ENCODE results near the gene PPARG.
"Not testable (repeated sequence)": the region's sequence is repeated elsewhere in the genome, so short reads cannot be mapped to it uniquely, and the experiment has no call there.

Gene PPARG

DNA sequence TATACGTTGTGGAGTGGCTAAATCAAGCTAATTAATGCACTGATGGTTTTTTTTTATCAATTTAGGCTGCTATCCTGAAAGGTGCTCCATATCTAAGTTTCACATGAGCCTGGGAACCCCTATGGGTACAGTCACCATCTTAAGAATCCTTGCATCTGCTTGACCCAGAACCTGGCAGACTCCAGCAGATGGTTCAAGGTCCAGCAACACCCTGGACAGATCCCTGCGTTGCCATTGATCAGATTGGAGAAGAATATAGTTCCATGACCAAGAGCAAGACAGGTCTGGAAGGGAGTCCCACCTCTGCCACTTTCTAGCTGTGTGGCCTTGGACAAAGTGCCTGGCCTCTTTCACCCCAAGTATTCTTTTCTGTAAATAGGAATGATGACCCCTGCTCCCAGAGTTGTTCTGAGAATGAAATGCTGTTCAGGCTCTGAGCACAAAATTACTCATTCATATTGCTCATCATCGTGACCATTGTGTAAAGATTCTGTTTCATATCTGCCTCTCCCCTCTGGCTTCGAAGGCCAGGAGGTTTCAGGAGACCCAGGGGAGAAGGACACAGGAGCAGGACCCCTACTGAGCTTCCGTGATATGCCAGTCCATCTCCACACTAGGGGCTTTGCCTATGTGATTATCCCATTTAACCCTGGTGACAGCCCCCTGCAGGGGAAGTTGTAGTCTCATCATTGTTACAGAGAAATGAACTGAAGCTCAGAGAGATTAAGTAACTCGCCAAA is 165.4 kb downstream of the PPARG start:
- in situ Hi-C loops (cut with HindIII; ENCODE audit: low sequenced_read_pairs), result no loop called here

DNA sequence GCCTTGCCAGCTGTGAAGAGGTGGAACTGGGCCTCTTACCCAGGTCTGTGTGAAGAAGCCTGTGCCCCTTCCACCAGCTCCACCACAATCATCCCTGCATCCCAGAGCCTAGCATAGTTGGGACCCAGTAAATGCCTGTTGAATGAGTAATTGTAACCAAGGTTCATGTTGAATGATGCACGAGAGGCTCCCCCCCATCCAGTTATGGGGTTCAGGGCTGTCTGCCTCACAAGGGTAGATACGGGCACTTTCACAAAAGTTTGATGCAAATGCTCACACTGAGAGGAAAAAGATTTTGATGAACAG is 165.9 kb downstream of the PPARG start:
- in situ Hi-C loops (cut with HindIII; ENCODE audit: low sequenced_read_pairs), result loop anchor here (5.0 kb wide), 1 partner anchor 102 kb away; no protein-coding TSS in a partner anchor

DNA sequence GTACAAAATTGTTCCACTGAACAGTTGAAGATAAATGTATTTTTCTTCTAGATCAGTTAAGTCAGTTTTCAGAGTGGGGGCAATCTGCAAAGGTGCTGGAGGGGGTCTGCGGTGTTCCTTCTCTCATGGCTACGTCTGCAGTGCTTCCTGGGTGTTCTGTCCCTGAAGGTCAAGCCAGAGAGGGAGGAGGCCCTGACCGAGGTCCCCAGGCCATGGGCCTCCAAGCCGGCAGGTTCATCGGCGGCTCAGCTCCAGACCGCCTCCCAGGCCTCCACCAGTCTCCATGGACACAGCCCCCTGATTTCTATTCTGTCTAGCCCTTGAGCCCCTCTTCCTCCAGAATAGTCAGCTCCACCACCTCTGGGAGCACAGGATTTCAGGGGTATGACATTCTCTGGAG is 166.9 kb downstream of the PPARG start:
- in situ Hi-C loops (cut with HindIII; ENCODE audit: low sequenced_read_pairs), result loop anchor here (5.0 kb wide), 1 partner anchor 103 kb away; no protein-coding TSS in a partner anchor

DNA sequence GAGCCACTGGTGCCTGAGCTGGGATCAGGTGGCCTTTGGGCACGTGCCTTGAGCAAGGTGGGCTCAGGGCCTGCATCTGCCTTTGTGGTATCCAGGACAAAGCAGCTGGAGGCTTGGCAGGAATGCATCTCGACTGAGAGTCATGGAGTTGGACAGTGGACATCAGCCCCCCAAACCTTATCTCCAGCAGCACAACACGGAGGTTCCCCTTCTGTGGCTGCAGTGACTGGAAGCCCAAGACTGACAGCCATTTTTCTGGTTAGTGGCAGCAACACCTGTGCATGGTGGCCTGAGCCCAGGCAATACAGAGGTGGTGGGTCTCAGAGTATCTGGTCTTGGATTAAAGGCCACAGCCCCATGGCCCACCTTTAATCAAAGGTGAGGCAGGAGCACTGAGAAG is 167.6 kb downstream of the PPARG start:
- in situ Hi-C loops (cut with HindIII; ENCODE audit: low sequenced_read_pairs), result loop anchor here (5.0 kb wide), 1 partner anchor 104 kb away; no protein-coding TSS in a partner anchor

DNA sequence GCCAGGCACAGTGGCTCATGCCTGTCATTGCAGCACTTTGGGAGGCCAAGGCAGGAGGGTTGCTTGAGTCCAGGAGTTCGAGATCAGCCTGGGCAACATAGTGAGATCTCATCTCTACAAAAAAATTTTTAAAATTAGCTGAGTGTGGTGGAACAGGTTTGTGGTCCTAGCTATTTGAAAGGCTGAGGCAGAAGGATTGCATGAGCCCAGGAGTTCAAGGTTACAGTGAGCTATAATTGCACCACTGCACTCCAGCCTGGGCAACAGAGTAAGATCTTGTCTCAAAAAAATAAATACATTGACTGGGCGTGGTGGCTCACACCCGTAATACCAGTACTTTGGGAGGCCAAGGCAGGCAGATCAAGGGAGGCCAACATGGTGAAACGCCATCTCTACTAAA is 168.5 kb downstream of the PPARG start:
- in situ Hi-C loops (cut with HindIII; ENCODE audit: low sequenced_read_pairs), result loop anchor here (5.0 kb wide), 1 partner anchor 105 kb away; no protein-coding TSS in a partner anchor

DNA sequence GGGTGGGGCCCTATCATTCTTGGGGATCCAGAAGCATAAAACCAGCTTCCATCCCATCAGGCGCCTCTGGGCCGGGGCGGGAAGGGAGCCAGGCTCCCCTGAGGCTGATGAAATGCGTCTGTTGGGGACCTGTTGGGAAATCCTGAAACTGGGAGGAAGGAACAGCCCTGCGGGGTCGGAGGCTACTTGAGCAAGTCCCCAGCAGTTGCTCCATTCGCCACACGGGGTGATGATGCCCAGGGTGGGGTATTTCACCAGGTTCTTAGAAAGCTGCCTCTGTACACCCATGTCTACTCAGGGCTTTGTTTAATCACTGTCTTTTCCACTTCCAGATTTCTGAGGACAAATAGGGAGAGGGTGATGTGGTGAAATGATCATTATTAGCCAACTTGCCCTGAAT is 170.0 kb downstream of the PPARG start:
- in situ Hi-C loops (cut with HindIII; ENCODE audit: low sequenced_read_pairs), result loop anchor here (5.0 kb wide), 1 partner anchor 107 kb away; no protein-coding TSS in a partner anchor

DNA sequence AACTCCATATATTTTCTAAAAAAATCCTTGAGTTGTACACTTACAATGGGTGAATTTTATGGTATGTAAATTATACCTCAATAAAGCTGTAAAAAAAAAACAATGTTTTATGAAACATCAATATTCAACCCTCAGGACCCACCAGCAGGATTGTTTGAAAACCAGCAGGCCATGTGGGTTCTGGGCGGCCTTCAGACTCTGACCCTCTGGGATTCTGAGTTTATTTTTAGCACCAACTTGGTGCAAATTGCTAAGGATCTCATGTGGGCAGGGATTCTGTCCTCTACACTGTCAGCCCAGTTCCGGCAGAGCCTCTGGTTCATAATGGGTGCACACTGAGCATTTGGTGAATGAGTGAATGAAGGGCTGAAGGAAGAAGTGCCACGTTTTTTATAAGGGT is 171.3 kb downstream of the PPARG start:
- in situ Hi-C loops (cut with HindIII; ENCODE audit: low sequenced_read_pairs), result no loop called here

DNA sequence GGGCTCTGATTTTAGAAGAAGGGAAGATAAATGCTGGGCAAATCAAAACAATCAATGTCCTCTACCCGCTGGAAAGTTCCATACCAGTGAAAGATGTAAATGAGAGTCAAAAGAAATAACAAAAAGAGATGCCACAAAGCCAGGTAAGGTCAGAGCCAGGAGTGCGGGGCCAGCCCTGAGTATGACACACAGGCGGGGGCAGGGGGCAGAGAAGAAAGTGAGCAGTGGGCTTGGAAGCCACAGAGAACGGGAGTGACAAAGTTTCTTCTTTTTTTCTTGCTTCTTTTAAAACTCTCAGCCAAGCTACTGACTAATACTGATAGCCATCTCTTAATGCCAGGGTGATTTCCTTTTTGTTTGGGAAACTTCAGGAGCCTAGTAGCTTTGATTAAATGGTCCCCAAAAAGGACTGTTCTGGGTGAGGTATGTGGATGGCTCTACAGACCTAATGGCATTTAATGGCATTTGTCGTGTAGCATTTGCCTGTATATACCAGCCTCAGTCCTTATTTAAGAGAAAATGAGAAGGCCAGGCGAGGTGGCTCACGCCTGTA is 172.3 kb downstream of the PPARG start:
- in situ Hi-C loops (cut with HindIII; ENCODE audit: low sequenced_read_pairs), result no loop called here

DNA sequence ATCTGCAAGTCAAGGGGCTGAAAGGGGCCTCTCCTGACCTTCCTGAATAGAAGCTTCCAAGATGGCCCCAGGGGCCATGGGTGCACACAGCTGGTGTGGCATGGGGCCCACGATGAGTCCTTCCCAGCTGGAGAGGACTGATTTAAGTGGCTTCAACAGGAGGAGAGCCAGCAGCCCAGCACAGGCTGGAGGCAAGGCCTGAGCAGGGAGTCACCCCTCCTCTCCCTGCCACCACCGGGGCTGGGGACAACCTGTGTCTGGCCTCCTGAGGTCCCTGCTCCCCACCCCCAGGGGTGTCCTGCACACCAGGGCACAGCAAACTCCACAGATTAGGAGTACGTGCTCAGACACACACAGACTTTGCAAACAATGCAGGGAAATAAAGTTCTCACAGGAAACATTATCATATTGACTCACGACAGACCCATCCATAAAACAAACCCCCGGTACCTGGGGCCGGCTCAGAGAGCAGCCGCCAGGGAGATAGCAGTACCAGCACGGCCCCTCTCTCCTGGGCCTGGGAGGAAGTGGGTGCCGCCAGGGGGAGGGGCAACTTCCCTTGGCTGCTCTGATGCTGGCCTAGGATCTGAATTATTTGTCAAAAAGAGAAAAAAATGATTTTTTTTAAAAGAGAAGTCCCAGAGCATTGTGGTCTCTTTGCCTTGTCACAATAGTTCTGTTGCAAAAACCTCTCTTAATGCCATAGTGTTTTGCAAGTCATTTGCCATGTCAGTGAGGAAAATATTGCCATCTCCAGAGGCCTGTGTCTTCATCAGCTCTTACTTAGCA is 173.5 kb downstream of the PPARG start:
- in situ Hi-C loops (cut with HindIII; ENCODE audit: low sequenced_read_pairs), result no loop called here

DNA sequence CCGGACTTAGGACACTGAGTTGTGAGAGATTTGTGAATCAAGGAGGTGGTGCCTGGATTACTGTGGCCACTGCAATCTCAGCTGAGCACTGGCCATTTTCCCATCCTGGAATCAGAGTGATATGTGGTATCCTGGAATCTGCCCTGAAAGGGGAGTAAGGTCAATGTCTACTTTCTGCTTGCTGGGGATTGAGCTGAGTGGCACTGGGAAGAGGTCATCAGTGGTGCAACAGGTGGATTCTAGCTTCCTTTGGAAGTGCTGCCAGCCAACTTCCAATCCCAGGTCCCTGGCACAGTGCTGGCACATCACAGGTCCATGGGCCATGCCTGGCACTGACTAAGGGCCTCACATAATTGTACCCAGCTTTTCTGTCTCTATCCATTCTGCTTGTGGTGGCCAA is 174.8 kb downstream of the PPARG start:
- in situ Hi-C loops (cut with HindIII; ENCODE audit: low sequenced_read_pairs), result no loop called here

DNA sequence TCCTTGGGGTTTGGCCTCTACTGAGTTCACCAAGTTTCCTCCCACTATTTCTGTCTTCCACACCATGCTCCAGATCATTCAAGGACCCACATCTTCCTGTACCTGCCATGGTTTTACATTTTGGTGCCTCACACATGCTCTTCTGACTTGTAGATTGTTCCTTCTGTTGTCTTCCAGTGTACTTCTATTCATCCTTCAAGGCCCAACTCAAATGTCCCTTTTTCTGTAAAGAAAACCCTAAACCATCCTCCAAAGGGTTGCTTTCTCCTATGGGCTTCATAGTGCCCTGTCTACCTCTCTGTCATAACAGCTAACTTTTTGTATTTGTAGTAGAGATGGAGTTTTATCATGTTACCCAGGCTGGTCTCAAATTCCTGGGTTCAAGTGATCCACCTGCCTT is 175.3 kb downstream of the PPARG start:
- in situ Hi-C loops (cut with HindIII; ENCODE audit: low sequenced_read_pairs), result no loop called here

DNA sequence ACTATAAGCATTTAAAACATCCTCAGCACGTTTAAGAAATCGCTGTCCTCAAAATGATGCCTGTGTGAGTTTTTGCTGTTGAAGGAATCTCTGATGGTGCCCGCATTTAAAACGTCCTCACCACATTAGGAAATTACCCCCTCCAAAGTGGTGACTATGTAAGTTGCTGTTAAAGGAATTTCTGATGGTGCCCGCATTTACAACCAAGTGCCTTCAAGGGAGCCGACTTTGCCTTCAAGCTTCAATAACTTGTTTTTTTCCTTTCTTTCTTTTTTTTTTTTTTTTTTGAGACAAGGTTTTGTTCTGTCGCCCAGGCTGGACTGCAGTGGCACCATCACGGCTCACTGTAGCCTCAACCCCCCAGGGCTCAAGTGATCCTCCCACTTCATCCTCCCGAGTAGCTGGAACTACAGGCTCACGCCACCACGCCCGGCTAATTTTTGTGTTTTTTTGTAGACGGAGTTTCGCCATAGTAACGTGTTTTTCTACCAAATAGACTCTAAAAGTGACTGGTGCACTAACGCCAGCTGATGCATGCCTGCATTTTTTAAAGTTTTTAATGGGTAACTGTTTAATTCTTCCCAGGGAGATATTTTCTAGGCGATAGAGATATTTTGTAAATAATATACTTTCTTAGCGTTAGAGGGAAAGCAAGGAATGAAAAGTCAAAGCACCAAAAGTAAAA is 176.4 kb downstream of the PPARG start:
- in situ Hi-C loops (cut with HindIII; ENCODE audit: low sequenced_read_pairs), result no loop called here

DNA sequence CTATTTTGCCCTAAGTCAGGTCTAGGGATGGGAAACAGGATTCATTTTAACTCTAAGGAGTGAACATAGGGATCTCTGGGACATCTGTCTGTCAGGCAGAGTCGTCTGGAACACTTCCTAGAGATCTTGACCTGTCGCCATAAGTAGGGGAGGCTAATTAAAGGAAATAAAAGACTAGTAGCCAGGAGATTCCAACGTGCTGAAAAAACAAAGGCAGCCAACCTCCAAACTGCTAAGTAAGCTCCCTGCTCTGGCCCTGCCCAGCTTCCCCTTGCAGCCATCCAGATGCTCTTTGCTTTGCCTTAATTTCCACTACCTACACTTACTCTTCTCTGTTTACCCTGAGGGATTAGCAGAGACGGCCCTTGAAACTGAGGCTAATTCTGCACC is 177.0 kb downstream of the PPARG start:
- in situ Hi-C loops (cut with HindIII; ENCODE audit: low sequenced_read_pairs), result no loop called here

DNA sequence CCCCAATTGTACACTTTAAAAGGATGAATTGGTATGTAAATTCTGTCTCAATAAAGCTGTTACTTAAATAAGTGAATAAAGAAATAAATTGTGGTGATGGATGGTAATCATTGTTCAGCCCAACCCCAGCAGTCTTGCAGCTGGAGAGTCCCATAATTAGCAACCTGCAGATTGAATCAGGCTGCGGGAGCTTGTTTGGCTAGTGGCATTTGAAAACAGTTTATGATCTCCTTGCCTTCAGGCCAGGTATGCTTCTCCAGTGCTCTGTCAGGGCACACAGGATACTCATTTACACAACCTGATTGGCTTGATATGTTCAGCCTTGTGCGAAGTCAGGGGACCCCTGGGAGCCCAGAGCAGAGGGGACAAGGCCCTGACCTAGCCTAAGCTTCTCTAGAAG is 178.9 kb downstream of the PPARG start:
- in situ Hi-C loops (cut with HindIII; ENCODE audit: low sequenced_read_pairs), result no loop called here

DNA sequence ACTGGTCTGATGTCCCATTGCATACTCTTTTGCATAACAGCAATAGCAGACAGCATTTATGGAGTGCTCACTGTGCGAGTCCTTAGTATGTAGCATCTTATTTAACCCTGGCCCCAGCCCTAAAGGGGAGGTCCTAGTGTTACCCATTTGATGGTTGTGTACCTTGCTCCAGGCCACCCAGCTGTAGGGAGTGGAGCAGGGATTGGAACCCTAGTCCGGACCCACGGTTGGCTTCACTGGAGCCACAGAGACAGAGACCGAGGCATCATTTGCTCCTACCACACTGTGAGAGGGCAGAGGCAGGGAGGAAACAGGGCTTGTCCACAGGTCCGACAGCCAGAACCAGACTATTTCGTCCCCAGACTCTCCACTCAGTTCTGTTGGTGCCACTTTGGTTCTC is 179.4 kb downstream of the PPARG start:
- in situ Hi-C loops (cut with HindIII; ENCODE audit: low sequenced_read_pairs), result no loop called here

DNA sequence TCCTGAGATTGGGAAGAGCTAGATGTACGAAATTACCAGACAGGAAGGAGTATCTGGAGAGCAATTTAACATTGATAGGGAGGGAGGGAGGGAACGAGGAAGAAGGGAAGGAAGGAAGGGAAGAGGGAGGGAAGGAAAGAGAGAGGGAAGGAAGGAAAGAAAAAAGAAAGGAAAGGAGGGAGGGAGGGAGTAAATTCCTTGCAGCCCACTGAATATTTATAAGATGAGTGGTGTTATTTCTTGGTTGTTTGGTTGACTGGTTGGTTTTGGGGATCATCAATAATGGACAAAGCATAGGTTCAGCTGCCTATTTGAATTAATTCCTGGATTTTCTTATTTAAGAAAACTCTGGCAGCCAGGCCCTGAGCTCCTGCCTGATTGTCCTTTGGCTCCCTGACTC is 179.9 kb downstream of the PPARG start:
- in situ Hi-C loops (cut with HindIII; ENCODE audit: low sequenced_read_pairs), result no loop called here

DNA sequence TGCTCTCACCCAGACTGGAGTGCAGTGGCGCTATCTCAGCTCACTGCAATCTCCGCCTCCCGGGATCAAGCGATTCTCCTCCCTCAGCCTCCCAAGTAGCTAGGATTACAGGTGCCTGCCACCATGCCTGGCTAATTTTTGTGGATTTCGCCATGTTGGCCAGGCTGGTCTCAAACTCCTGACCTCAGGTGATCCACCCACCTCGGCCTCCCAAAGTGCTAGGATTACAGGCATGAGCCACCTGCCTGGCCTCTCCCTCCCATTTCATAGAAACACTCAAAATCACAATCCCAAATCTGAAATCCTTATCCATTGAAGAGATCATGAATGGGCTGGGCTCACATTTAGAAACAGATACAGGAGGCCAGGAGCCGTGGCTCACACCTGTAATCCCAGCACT is 180.4 kb downstream of the PPARG start:
- in situ Hi-C loops (cut with HindIII; ENCODE audit: low sequenced_read_pairs), result not testable (repeated sequence)

DNA sequence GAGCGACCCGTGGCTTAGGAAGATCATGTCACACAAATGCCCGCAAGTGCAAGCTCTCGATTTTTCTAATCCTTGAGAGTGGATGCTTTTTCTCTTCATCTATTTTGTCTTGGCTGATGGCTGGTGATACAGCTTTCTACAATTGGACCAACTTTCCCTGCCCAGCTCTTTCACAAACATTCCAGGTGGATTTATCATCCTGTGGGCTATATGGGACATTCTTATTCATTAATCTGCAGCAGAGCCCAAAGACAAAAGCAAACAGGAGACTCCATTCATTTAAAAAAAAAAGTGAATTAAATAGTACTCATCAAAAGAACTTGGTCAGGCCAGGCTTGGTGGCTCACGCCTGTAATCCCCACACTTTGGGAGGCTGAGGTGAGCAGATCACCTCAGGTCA is 181.2 kb downstream of the PPARG start:
- in situ Hi-C loops (cut with HindIII; ENCODE audit: low sequenced_read_pairs), result no loop called here

DNA sequence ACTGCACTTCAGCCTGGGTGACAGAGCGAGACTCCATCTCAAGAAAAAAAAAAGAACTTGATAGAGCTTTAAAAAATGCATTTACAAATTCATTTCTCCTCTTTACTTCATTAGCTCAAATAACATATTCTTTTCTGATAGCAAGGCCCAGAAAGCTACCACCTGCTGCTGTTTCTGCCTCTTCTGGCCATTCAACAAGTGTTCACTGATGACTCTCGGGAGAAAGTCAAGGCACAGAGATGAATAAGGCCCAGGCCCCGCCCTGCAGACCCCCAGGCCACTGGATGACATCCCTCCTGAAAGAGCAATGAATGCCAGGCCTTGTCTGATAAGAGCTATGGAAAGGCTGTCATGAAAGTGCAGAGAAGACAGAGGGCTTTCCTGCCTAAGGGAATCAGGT is 181.8 kb downstream of the PPARG start:
- in situ Hi-C loops (cut with HindIII; ENCODE audit: low sequenced_read_pairs), result no loop called here

DNA sequence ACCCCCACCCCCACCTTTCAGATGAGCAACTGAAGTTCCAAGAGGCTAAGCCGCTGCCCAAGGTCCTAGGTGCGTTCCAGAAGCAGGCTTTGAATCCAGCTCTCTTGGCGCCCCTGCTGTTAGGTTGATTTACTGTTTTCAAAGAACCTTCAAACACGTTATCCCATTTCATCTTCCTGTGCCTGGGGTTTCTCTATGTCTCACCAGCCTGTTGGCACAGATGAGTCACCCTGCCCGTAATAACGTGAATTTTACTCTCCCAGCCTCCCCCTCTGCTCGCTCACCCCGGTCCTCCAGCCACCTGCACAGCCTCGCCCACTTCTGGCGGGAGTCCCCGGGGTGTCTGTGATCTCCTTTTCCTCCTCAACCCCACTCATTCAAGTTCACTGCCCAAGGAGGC is 182.4 kb downstream of the PPARG start:
- in situ Hi-C loops (cut with HindIII; ENCODE audit: low sequenced_read_pairs), result no loop called here

DNA sequence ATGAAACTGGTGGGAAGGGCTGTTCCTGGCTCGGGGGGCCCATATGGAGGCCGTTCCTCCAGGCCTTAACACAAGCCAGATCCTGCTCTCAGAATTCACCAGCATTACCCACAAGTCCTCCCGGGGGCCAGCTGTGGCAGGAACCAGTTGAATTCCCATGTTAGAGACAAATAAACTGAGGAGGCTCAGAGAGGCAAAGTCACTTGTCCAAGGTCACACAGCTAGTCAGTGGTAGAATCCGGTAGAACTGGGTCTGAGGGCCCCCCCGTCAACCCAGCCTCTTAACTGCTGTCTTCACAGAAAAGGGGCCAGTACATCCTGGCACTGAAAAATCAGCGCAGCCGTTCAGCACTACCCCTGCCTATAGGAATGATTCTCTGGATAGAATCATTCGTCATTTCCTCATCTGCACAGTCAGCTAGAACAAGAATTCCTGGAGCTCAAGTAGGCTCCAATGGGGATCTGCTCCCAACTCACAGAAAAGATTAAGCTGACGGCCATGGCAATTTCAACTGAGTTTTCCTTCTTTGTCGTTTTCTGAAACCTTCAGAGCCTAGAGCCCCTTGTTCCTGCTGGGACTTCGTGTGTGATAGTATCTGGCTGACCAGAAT is 183.2 kb downstream of the PPARG start:
- in situ Hi-C loops (cut with HindIII; ENCODE audit: low sequenced_read_pairs), result no loop called here

Data from endothelial cell of hepatic sinusoid (primary cell).